Body of pancreas (tissue), 4 donors: Measurements from ENCODE around the gene CTDSP2. TPM values are rescaled to one million over a fixed set of nuclear protein-coding genes. Genes with fewer than 3 reads are reported as not detected.
"Not testable (repeated sequence)": the region's sequence is repeated elsewhere in the genome, so short reads cannot be mapped to it uniquely, and the experiment has no call there.

Experiments used
- ATAC-seq: fragments of 150-250 bp; one replicate; pipeline ENCODE4 v1.9.1; 2016
- DNase-seq, 4 donors: peaks; one replicate each; pipeline ENCODE4 v3.0.0-alpha.2; 2019
- H3K27ac ChIP-seq, 4 donors: fragments of 200-600 bp; sonication (generic); 1 replicate in 3 of 4; 2 replicates in 1 of 4; pipeline versions ENCODE4 v1.5.1 to v1.6.1; 2016 to 2019; ENCODE audit warnings: mild to moderate bottlenecking in 1 of 4, mixed read lengths in 1 of 4, moderate library complexity in 1 of 4
- H3K27me3 ChIP-seq, 2 donors: fragments of 200-600 bp; sonication (generic); one replicate each; pipeline ENCODE4 v1.6.0; 2016; ENCODE audit warnings: mild to moderate bottlenecking in 1 of 2
- H3K36me3 ChIP-seq, 2 donors: fragments of 200-600 bp; sonication (generic); replicated peaks in 1 of 2; 2 replicates each; pipeline ENCODE4 v1.5.1; 2016; ENCODE audit warnings: low read depth in 2 of 2; ENCODE audit not compliant: insufficient read depth in 1 of 2
- H3K4me1 ChIP-seq: fragments of 200-600 bp; sonication (generic); one replicate; pipeline ENCODE4 v1.6.0; 2016
- H3K4me3 ChIP-seq, 2 donors: fragments of 200-600 bp; sonication (generic); 1 replicate in 1 of 2; 2 replicates in 1 of 2; pipeline ENCODE4 v1.5.1; 2016 to 2019
- H3K9me3 ChIP-seq, 3 donors: fragments of 200-600 bp; sonication (generic); 1 replicate in 2 of 3; 2 replicates in 1 of 3; pipeline ENCODE4 v1.5.1; 2016
- CTCF ChIP-seq, 7 experiments: fragments of 450-650 bp in 4 of 7; fragments of 200-600 bp in 3 of 7; sonication (generic) in 3 of 7; IDR thresholded peaks; one replicate each; pipeline ENCODE4 v1.5.1; 2016 to 2019; ENCODE audit warnings: antibody characterized with exemption in 7 of 7
- POLR2A ChIP-seq, 3 donors: fragments of 450-650 bp; IDR thresholded peaks; one replicate each; pipeline ENCODE4 v1.6.1; 2016; ENCODE audit warnings: antibody characterized with exemption in 3 of 3, mild to moderate bottlenecking in 2 of 3
- WGBS, 2 donors: methylation state at CpG; one replicate each; pipeline ENCODE4 v1.1.5; 2017; 5-methylcytosine and 5-hydroxymethylcytosine counted together
- intact Hi-C: fragments of 100-400 bp; cut with DNase I; formaldehyde crosslinking; loops from one replicate; pipeline ENCODE4 v1.15.1; 2023
- total RNA-seq, 2 donors: library from RNA; depleted of rRNA; stranded (reverse); fragments of >200 nt; gene quantifications; one replicate each; pipeline ENCODE4 v1.1.0, GENCODE V29; 2016

The CTDSP2 gene
- total RNA-seq, 2 donors from 2014 or later: 82.1 to 125 TPM

- DNase-seq (peak; percentile 23 to 54 (median 36)), ATAC-seq (peak; percentile 31)
- peaks cover 27% of the 10 kb centered on the region for H3K4me1 ChIP-seq
Measured at GRCh38 chr12:57889500-57889989, 43.0 kb upstream of the CTDSP2 start.

DNA sequence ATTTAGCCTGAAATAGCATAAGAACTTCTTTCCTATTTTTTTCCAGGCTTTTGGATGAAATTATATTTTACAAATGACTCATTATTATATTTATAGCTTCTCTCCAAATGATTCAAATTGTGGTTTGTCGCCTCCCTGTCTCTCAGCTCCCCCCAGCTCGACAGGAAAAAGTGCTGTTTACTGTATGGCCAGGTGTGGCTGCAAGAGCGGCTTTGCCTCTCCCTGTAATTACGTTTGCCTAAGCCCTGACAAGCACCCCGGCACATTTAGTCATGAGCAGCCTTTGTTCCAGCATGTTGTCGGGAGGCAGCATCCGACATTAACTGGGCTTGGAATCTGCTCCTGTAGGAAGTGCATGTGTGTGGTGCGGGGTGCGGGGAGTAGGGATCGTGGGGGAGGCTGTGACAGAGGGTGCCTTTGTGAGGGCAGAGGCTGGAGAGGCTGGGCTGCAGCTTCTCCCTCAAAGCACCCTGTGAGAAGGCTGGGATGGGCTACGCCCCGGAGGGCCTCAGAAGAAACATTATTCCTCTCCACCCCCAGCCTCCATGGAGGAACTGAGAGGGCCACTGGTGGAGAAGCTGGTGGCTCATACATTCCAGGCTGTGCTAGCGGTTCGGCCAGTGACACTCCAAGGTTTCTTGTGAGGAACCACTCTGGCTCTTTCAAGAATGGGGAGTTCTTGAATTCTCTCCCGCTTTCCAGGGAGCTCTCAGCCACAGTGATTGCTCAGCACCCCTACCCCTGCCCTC is 42.1 kb upstream of the CTDSP2 start:
- no peaks in the 10 kb centered on the region for H3K27me3 ChIP-seq
- ATAC-seq (no peak), DNase-seq (no peak)
- TF ChIP-seq POLR2A (IDR thresholded peaks at IDR 0.05) (no peak), CTCF (IDR thresholded peaks at IDR 0.05) (no peak)
- no peaks in the 10 kb centered on the region for H3K36me3 ChIP-seq
- WGBS, 2 donors: 58% methylated on average over 13 to 15 of the region's 15 CpGs
- no peaks in the 10 kb centered on the region for H3K9me3 ChIP-seq
- H3K4me3 ChIP-seq: no peak overlapping the region
- intact Hi-C loops: no loop called here
- peak overlapping the region in 2 of 4 donors; percentile 32 to 34 for H3K27ac ChIP-seq
- H3K4me1 ChIP-seq: peaks cover 17% of the 10 kb centered on the region

More at GRCh38 chr12:57889500-57889989, 43.0 kb upstream of the CTDSP2 start:
- 75 to 84% methylated on average over 5 to 10 of the region's 10 CpGs for WGBS, 2 donors
- TF ChIP-seq CTCF (IDR thresholded peaks at IDR 0.05): no peak
- TF ChIP-seq POLR2A (IDR thresholded peaks at IDR 0.05): no peak
- no peaks in the 10 kb centered on the region for H3K27me3 ChIP-seq
- no peak overlapping the region for H3K4me3 ChIP-seq
- no peaks in the 10 kb centered on the region for H3K9me3 ChIP-seq
- intact Hi-C loops: no loop called here
- H3K27ac ChIP-seq: peak overlapping the region in 2 of 4 donors; percentile 30 to 32
- no peaks in the 10 kb centered on the region for H3K36me3 ChIP-seq

DNA sequence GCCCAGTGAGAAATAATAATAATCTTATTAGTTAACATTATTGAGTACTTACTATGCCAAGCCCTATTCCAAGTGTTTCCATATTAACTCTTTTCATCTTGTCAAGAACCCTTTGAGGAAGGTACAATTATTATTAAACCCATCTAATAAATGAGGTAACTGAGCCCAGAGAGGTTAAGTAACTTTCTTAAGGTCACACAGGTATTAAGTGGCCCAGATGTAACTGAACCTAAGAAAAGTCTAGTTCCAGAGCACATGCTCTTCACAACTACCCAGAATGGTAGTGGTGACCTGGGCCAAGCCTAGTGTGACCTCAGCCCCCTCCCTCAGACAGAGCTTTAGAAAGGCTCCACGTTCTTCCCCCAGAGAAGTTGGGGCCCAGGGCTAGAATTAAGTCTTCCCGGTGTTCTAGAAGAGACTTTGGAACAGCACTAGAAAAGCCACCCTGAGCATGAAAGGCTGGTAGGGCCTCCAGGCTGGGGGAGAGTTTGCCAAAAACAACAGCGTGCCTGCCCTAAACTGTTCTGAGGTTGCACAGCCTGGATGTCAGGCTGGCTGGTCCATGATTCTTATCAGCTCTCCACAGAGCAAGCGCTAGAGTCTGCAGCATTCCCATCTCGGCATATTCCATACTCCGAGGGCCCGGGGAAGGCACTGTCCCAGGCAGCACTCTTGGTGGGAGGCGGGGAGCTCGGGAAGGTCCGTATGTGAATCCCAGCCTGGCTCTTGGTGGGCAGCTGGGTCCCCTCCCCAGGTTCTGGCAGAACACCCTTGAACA is 41.3 kb upstream of the CTDSP2 start:
- TF ChIP-seq POLR2A (IDR thresholded peaks at IDR 0.05) (no peak), CTCF (IDR thresholded peaks at IDR 0.05) (no peak)
- 61 to 65% methylated on average over 8 to 10 of the region's 10 CpGs for WGBS, 2 donors
- DNase-seq (no peak), ATAC-seq (peak; percentile 28)
- intact Hi-C loops: no loop called here
- H3K9me3 ChIP-seq: no peaks in the 10 kb centered on the region
- peaks cover 10% of the 10 kb centered on the region for H3K4me1 ChIP-seq
- peak overlapping the region in 1 of 4 donors; percentile 32 for H3K27ac ChIP-seq
- no peak overlapping the region for H3K4me3 ChIP-seq
- no peaks in the 10 kb centered on the region for H3K27me3 ChIP-seq
- H3K36me3 ChIP-seq: no peaks in the 10 kb centered on the region

GRCh38 chr12:57886964-57887363 is 40.4 kb upstream of the CTDSP2 start:
- WGBS, 2 donors: 88 to 90% methylated on average over 4 of the region's 4 CpGs
- intact Hi-C loops, H3K4me1 ChIP-seq, H3K27ac ChIP-seq, H3K4me3 ChIP-seq, DNase-seq, H3K9me3 ChIP-seq, H3K27me3 ChIP-seq, H3K36me3 ChIP-seq, ATAC-seq: not testable (repeated sequence)

GRCh38 chr12:57886542-57886941 is 40.0 kb upstream of the CTDSP2 start:
- H3K9me3 ChIP-seq: no peaks in the 10 kb centered on the region
- intact Hi-C loops: no loop called here
- H3K36me3 ChIP-seq: no peaks in the 10 kb centered on the region
- no peak for TF ChIP-seq POLR2A (IDR thresholded peaks at IDR 0.05)
- TF ChIP-seq CTCF (IDR thresholded peaks at IDR 0.05): no peak
- WGBS, 2 donors: 81 to 89% methylated on average over 2 of the region's 2 CpGs
- H3K4me1 ChIP-seq: peaks cover 10% of the 10 kb centered on the region
- H3K27me3 ChIP-seq: no peaks in the 10 kb centered on the region
- H3K4me3 ChIP-seq: no peak overlapping the region
- H3K27ac ChIP-seq: no peak overlapping the region
- DNase-seq (no peak), ATAC-seq (no peak)
